NCI-H187 (cell line): ENCODE data around the gene AKAP5.

Experiments used
- DNase-seq, 2 experiments: peaks; one replicate each; lab custom pipeline; 2025; lab: John Stamatoyannopoulos, UW

AKAP5 gene

DNA sequence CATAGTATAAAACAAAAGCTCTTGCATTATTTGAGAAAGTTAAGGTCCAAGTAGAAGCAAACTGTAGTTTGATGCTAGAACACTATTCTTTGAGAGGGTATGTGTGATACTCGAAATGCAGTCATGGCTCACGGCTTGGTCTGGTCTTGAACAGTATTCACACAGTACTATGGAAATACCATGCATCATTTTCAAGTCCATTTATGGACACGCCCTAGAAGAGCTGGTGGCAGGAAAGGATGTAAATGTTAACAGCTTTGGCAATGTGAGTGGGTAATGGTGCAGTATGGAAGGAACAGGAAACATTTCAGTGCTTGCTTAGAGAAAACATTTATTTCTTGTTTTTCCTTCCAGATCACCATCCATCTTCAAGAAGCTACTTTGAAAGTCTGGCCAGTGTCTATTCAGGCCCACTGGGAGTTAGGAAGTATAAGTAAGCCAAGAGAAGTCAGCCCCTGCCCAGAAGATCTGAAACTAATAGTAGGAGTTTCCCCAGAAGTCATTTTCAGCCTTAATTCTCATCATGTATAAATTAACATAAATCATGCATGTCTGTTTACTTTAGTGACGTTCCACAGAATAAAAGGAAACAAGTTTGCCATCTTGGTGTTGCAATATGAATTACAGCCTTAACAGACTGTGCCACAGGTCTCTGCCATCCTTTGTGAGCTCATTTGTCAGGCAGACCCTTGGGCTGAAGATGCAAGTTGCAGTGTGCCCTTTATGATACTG, 5.7 kb upstream of the AKAP5 start:
- DNase-seq: no peak

DNA sequence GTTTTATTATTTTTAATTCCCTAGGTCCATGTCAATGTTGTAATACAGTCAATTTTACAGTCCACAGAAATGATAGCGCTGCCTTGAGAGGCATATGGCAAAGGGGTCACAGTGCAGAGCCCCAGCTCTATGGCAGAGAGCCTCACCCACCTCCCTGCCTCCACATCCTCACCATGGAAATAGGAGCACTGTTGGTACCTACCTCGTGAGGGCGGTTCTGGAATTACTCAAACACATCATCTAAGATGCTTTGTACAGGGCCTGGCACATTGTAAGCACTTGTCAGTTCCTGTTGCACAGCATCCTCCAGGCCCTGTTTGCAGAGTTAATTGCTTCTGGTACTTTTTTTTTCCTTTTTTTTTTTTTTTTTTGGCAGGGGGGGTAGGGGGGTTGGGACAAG, 4.1 kb upstream of the AKAP5 start:
- DNase-seq: no peak

DNA sequence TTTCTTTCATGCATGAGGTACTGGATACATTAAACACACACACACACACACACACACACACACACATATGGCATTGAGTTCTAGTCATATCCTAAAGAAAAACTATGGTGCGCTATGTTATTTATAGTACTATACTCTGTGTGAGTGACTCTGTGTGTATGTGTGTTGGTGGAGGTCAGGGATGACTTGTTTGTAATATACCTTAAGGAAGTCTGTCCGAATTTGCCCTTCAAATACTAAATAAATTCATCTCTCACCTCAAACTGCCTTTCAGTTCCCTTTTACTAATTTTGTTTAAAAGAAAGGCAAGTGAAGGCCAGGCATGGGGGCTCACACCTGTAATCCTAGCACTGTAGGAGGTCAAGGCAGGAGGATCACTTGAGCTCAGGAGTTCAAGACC, 2.1 kb upstream of the AKAP5 start:
- DNase-seq: no peak

DNA sequence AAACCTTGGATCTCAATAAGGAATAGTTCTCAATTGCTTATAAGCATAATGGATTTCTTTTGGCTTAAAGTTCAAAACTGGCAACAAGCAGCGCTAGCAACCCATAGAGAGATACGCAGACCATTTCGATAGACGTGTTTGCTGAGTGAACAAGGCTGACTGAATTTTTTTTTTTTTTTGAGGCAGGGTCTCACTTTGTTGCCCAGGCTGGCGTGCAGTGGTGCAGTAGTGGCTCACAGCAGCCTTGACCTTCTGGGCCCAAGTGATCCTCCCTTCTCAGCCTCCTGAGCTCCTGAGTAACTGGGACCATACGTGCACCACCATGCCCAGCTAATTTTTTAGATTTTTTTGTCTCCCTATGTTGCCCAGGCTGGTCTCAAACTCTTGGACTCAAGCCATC, 1.4 kb upstream of the AKAP5 start:
- no peak for DNase-seq

DNA sequence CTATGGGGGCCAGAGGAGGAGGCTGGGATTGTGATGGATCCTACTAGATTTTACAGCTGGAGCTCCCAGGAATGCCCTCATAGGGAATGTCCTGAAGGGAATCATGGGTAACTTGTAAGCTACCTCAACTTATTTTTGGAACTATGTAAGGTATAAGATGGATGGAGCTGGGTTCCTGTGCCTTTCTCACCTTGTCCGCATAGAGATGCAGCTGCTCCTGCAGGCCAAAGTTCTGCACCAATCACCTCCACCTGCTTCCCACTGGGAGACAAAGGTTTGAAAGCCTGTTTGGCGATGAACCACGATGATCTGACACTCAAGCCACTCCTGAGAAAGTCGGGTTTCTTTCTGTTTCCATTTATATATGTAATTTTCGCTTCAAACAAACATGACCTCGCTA, 648 bp upstream of the AKAP5 start:
- peak in 1 of 2 experiments; percentile 4 for DNase-seq

DNA sequence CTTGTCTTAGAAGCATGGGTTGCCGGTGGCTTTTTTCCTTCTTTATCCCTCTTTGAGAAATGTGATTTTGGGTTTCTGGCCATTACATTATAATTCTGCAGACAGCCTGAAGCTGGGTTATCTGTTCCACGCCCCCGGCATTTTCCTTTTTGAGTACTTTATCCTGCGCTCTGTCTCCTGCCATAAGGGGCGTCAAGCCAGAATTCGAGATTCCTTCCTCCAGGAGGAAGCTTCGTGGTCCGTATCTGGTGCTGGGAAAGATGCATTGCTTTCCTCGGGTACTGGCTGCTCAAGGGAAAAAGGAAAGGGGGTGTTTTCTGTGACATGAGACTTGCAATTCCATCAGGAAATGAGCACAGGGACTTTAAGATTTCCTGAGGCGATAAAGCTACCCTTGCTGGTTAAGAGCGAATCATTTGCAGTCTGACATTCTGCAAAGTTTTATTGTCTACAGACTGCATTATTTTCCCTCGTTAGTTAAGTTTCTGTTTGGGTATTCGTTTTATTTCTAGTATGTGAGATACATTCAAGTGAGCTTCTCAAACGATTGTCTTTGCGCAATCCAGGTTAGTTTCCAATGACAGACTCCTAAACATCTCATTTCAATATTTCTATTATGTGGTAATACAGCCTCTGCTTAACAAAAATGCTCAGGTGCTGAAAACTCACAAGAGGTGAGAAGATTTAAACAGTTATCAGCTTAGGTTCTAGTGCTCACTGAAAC, 694 bp downstream of the AKAP5 start:
- DNase-seq: peak in 1 of 2 experiments; percentile 5

DNA sequence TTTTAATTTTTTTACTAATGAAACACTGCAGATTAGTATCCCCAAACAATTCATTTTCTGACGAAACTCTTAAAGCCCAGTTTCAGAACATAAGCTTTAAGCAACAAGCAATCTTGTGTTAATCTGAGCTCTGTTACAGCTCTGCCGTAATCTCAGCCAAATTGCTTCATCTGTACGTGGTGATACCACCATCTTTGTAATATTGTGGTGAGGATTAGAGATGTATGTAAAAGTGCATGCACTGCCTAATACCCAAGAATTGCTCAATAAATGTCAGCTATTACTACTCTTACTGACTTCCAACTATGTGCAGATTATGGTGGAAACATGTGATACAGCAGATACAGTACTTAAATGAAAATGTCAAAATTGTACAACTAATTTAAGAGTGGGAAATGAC, 1.8 kb downstream of the AKAP5 start:
- DNase-seq: no peak

DNA sequence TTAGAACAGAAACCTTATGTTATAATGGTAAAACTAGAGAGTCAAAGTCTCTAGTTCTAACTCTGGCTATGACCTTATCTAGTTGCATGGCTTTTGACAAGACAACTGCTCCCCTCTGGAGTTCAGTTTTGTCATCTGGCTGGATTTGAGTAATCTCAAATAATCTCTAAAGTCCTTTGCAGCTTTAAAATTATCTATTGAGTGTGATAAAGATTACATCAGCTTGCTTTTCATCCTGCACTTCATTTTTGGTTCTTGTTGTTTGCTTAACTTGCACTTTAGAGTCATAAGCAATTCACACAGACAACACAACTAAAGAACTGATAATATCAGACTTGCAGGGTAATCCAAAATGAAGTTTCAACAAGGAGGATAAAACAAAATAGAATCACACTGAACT, 2.3 kb downstream of the AKAP5 start:
- no peak for DNase-seq

DNA sequence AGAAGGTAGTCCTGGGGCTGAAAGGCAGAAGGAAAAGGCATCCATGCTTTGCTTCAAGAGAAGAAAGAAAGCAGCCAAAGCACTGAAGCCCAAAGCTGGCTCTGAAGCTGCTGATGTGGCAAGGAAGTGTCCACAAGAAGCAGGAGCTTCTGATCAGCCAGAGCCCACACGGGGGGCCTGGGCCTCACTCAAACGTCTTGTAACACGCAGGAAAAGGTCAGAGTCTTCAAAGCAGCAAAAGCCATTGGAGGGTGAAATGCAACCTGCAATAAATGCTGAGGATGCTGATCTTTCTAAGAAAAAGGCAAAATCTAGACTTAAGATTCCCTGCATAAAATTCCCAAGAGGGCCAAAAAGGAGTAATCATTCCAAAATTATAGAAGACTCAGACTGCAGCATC, 3.2 kb downstream of the AKAP5 start:
- DNase-seq: no peak

DNA sequence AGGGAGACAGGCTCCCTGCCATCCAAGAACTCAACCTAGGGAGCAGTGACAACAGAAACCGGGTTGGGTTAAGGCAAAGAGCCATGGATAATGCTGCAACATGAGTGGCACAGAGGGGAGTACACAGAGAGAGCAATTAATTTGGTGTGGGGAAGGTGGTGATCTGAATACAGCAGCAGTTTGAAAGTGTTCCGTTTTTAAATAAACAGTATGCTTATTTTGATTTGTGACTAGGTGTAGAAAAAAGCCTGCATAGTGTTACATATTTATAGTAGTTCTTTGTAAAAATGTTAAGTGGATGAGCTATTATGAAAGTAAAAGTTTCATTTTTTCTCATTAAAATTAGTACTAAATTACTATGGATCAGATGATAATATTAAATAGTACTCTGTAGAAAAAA, 8.7 kb downstream of the AKAP5 start:
- no peak for DNase-seq

DNA sequence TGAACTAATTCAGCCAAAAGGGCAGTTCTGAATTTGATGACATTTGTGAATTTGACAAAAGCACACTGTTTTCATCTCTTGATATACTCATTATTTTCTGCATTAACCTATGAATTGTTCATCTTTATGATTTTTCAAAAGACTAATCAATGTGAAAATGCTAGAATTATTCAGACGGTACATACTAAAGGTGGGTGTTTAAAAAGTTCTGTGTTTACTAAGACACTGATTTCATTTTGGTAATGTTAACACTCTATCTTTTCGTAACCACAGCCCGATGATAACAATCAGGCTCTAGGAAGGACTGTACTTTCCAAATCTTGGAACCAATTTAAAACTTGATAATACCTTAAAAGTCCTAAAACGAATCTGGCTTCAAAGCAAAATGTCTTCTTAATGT, 9.4 kb downstream of the AKAP5 start:
- no peak for DNase-seq

DNA sequence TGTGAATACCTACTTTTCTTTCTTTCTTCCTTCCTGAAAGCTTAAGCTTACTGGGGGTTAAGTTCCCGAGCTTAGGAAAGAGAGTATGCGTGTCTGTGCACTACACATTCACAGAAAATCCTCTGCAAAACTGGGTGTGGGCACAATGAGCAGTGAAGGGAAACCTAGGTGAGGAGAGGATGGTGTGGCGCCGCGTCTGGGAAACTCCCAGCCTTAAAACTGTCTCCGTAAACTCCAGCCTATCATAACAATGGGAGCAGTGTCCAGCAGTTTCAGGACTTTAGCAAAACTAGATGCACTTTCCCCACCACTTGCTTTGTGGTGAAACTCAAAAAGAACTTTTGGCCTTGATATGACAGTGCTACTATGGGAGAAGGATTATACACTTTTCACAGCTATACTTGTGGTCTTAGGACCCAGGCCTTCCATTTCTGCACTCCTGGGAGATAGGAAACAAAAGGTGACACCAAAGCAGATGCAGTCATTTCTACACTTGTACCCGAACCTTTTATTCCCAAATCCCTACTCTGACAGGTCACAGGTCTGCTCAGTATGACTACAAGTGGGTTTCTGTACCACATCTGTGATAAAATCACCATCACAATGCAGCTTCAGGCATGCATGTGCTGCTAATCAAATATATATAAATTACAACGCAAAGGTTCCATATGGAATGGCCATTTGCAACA, 10.4 kb downstream of the AKAP5 start:
- DNase-seq: no peak

DNA sequence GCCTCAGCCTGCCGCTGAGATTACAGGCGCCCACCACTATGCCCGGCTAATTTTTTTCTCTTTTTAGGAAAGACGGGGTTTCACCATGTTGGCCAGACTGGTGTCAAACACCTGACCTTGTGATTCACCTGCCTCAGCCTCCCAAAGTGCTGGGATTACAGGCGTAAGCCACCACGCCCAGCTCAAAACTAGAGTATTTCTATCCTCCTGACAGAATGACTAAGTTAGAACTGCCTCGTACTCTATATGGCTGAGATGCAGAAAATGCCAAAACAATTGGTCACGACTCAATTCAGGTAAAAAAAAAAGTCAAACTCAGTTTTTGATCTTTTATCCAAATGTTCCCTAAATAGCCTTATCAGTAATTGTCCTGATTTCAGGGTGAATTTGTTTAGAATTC, 11.1 kb downstream of the AKAP5 start:
- DNase-seq: no peak

DNA sequence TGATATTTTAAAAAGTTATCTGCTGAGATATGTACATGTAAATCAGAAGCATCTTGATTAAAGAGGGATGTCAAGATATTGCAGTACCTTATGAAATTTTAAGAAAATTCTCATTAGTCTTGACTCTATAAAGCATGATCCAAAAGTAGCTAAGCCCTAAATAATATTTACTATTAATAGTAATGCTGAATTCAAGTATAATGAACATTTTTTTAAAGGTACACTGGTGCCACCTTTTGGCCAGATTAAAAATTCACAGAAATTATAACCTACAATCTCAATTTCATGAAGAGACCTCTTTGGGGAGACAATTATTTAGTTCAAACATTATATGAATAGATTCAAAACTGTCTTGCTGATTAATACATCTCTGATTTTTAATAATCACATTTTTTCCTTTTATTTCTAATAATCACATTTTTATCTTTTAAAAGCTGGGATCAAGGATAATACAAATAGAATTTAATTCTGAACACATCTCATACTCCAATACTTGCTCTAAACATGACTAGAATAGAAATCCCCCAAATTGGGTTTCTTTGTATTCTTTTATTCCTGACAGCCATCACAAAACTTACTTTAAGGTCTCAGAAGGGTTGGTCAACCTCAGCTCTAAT, 13.4 kb downstream of the AKAP5 start:
- DNase-seq: no peak

DNA sequence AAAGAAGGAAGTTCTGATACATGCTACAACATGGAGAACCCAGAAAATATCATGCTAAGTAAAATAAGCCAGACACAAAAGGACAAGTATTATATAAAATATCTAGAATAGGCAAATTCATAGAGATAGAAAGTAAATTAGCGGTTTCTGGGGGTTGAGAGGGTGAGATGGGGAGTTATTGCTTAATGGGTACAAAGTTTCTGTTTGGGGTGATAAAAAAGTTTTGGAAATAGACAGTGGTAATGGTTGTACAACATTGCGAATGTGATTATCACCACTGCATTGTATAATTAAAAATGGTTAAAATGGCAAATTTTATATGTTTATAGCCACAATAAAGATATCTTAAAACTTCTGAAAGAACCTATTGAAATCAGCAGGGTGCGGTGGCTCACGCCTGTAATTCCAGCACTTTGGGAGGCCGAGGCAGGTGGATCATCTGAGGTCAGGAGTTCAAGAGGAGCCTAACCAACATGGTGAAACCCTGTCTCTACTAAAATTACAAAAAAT, 23.3 kb downstream of the AKAP5 start:
- no peak for DNase-seq

DNA sequence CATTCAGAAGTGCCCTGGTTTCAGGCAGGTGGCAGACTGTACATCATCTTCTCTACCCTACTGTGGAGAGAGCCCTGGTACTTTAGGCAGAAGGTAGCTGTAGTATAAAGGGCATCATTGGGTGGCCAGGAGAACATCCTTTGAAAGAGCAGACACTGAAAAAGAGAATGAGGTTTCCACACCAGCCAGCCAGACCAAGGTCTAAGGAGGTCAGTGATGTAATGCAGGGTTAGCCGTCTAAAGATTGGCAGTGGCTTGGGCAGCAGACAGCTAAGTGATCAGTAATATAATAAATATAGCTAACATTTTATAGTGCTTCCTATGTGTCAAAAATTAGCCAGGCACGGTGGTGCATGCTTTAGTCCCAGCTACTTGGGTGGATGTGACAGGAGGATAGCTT, 26.3 kb downstream of the AKAP5 start:
- DNase-seq: no peak

DNA sequence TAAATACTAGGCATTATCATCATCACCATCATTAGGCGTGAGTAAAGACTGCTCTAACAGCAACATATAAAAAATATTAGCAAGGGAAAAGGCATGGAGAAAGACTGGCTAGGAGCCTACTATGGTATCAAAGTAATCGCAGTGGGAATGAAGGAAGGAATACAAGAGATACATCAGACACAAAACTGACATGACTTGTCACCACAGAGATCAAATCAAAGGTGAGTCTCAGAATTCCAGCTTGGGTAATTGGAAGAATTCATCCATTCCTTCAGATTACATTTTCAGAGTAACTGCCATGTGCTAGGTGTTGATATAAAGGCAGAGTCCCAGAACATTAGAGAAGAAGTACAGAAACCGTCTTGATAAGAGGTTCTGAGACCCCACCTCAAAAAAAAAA, 28.2 kb downstream of the AKAP5 start:
- no peak for DNase-seq

DNA sequence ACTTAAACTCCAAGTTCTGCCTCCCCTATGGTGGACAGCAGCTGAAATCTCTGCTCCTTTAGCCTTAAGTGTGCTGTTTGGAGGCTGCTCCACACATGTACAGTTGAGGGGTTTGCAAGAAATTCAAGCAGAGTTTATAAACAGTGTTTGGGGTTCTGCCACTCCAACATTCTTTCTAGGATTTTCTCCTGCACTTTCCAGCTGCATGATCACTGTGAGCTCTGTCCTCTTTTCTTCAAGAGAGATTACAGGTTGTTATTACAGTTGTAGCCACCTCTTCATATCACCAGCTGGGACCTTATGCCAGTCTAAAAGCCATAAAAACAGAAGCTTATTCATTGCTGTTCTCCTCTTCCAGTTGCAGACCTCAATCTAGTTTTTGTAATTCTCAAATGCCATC, 30.0 kb downstream of the AKAP5 start:
- DNase-seq: no peak

DNA sequence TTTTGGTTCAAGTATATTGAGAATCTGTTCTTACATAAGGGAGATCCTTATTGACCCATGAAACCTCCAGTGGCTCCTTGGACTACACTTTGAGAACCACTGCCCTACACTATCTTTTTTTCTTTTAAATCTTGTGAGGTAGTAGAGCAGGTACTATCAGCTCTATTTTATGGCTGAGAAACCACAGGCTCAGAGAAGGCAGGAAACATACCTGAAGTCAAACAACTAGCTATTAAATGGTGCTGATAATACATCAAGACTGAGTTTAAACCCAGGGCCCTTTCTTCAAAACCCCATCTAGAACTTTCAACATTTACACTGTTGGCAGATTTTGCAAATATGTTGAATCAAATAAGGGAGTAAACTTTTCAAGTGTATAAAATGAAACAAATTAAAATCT, 31.5 kb downstream of the AKAP5 start:
- DNase-seq: no peak

DNA sequence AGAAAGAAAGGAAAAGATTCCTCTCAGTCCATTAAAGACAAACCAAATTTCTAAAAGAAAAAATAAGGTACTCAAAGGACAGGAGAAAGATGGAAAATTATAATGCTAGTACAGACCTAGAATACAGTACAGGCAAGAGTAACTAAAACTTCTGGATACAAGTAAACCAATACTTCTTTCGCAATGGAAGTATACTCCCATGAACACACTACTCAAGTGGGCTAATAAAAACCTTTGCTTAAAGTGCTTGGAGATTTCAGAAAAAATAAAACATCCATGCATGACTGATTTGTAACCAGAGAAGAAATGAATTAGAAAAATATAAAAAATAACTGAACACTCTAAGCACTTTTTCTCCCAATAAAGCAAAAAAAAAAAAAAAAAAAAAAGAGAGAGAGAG, 34.8 kb downstream of the AKAP5 start:
- DNase-seq: no peak

DNA sequence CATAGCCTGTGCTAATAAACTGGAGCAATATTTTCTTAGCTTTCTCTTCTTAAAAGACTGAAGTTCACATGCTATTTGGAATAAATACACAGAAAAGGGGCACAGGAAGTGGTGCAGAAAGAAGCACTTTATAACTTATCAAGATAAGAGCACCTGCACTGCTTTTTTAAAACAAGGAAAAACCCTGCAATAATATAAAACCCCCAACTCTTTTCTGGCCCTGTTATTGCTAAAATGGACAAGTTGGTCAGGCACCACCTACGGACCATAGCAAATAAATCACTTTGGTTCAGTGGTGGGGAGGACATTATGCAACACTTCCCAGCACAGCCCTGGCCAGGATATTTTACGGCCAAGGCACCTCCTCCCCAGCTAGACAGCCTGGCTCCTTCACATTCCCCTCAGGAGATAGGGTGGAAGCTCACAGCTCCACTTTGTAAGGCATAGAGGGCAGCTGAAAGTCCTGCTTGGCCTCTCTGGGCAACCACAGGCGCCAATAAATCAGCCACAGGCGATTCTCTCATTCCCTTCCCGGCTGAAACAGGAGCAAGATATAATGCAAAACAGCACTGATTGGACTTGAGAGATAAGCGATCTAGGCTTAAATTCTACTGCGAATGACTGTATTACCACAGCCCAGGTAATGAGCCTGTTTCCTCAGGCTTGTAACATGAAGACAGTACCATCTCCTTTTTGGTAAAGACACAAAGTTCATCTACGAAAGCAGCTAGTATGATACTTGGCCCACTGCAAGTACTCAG, 36.3 kb downstream of the AKAP5 start:
- peak; percentile 58 to 64 for DNase-seq

DNA sequence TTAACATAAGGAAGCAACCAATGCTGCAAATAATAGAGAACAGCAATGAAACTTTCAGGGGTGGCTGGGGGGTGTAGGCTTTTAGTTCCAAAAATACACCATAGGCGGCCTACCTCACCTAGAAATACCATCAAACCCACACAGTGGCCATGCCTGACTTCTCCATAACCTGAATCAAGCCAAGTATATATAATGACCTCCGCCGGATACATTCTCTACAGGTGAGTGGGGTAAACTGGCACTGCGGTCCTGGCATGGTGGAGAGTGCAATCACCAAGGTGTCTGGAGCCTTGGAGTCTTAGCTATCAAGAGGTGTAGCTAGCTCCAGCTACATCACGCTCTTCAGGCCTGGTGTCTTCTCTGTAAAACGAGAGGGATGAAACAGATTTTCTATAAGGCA, 37.2 kb downstream of the AKAP5 start:
- no peak for DNase-seq
